NCI-H446 (cell line): ENCODE data around the gene WDFY4.
A peak's percentile ranks its signal among the peaks of the same experiment; 100 is the strongest.

Experiments used
- DNase-seq, 2 experiments: peaks; one replicate each; lab custom pipeline; 2025; lab: John Stamatoyannopoulos, UW

The WDFY4 gene

GRCh38 chr10:48879451-48879850, 194.8 kb downstream of the WDFY4 start:
- DNase-seq: no peak

- no peak for DNase-seq
These were observed 195.5 kb downstream of the WDFY4 start for GRCh38 chr10:48880016-48880705.

GRCh38 chr10:48881937-48882336, 197.3 kb downstream of the WDFY4 start:
- no peak for DNase-seq

GRCh38 chr10:48882881-48883280, 198.2 kb downstream of the WDFY4 start:
- DNase-seq: no peak

GRCh38 chr10:48883701-48884100, 199.0 kb downstream of the WDFY4 start:
- no peak for DNase-seq

- DNase-seq: no peak
These were observed 199.7 kb downstream of the WDFY4 start for GRCh38 chr10:48884179-48885045.

GRCh38 chr10:48885376-48885775, 200.7 kb downstream of the WDFY4 start:
- peak in 1 of 2 experiments; percentile 6 for DNase-seq

GRCh38 chr10:48887982-48888381, 203.3 kb downstream of the WDFY4 start:
- DNase-seq: no peak

- no peak for DNase-seq
These were observed 206.5 kb downstream of the WDFY4 start for GRCh38 chr10:48890888-48891850.

- no peak for DNase-seq
These were observed 210.5 kb downstream of the WDFY4 start for GRCh38 chr10:48894911-48895802.

- no peak for DNase-seq
These were observed 211.1 kb downstream of the WDFY4 start for GRCh38 chr10:48895803-48896195.

- no peak for DNase-seq
These were observed 212.2 kb downstream of the WDFY4 start for GRCh38 chr10:48896756-48897440.

- no peak for DNase-seq
These were observed 212.7 kb downstream of the WDFY4 start for GRCh38 chr10:48897441-48897790.

GRCh38 chr10:48898426-48898825, 213.8 kb downstream of the WDFY4 start:
- no peak for DNase-seq

- DNase-seq: no peak
These were observed 215.1 kb downstream of the WDFY4 start for GRCh38 chr10:48899781-48900180.

- DNase-seq: no peak
These were observed 215.7 kb downstream of the WDFY4 start for GRCh38 chr10:48900371-48900801.

GRCh38 chr10:48901319-48901718, 216.6 kb downstream of the WDFY4 start:
- no peak for DNase-seq

- no peak for DNase-seq
These were observed 217.4 kb downstream of the WDFY4 start for GRCh38 chr10:48902096-48902495.

- DNase-seq: no peak
These were observed 218.5 kb downstream of the WDFY4 start for GRCh38 chr10:48903151-48903550.

GRCh38 chr10:48904861-48905260, 220.2 kb downstream of the WDFY4 start:
- no peak for DNase-seq

GRCh38 chr10:48905311-48905710, 220.6 kb downstream of the WDFY4 start:
- DNase-seq: no peak
